HG03064 (cell line): ENCODE data around the gene IRS2.

Experiments used
- ATAC-seq: cut with Tn5 transposase; IDR thresholded peaks from one replicate; pipeline ENCODE4 v1.9.1; 2021; ENCODE audit warnings: low read depth; ENCODE audit not compliant: unreplicated experiment

Gene IRS2

GRCh38 chr13:109707742-109708617 is 78.4 kb downstream of the IRS2 start:
- no peak for ATAC-seq

GRCh38 chr13:109707044-109707741 is 79.2 kb downstream of the IRS2 start:
- ATAC-seq: no peak

GRCh38 chr13:109706015-109706715 is 80.2 kb downstream of the IRS2 start:
- ATAC-seq: no peak

- no peak for ATAC-seq
Measured at GRCh38 chr13:109704771-109705635, 81.4 kb downstream of the IRS2 start.

GRCh38 chr13:109703250-109703649 is 83.1 kb downstream of the IRS2 start:
- ATAC-seq: no peak
